HG02588 (cell line): ENCODE measurements around the gene C12orf75.
A peak's percentile ranks its signal among the peaks of the same experiment; 100 is the strongest.
"Not testable (repeated sequence)": the region's sequence is repeated elsewhere in the genome, so short reads cannot be mapped to it uniquely, and the experiment has no call there.

Source experiments
- ATAC-seq: cut with Tn5 transposase; IDR thresholded peaks from one replicate; pipeline ENCODE4 v1.9.1; 2021; ENCODE audit warnings: mild to moderate bottlenecking, moderate library complexity; ENCODE audit not compliant: unreplicated experiment

The C12orf75 gene

GRCh38 chr12:105309384-105309783, 21.1 kb upstream of the C12orf75 start:
- not testable (repeated sequence) for ATAC-seq

GRCh38 chr12:105310476-105311085, 19.9 kb upstream of the C12orf75 start:
- ATAC-seq = not testable (repeated sequence)

GRCh38 chr12:105311936-105312335, 18.6 kb upstream of the C12orf75 start:
- ATAC-seq = not testable (repeated sequence)

GRCh38 chr12:105313755-105314154, 16.7 kb upstream of the C12orf75 start:
- ATAC-seq = not testable (repeated sequence)

GRCh38 chr12:105315130-105315529, 15.4 kb upstream of the C12orf75 start:
- ATAC-seq = no peak

GRCh38 chr12:105315726-105316125, 14.8 kb upstream of the C12orf75 start:
- ATAC-seq = no peak

- no peak for ATAC-seq
Observed at GRCh38 chr12:105316931-105317852, 13.3 kb upstream of the C12orf75 start.

- no peak for ATAC-seq
Observed at GRCh38 chr12:105317942-105318621, 12.4 kb upstream of the C12orf75 start.

GRCh38 chr12:105318651-105319483, 11.6 kb upstream of the C12orf75 start:
- ATAC-seq = no peak

GRCh38 chr12:105319691-105320209, 10.7 kb upstream of the C12orf75 start:
- ATAC-seq = no peak

- ATAC-seq = no peak
Observed at GRCh38 chr12:105321125-105321524, 9.4 kb upstream of the C12orf75 start.

- no peak for ATAC-seq
Observed at GRCh38 chr12:105322070-105322469, 8.4 kb upstream of the C12orf75 start.

GRCh38 chr12:105324704-105325103, 5.8 kb upstream of the C12orf75 start:
- ATAC-seq = no peak

GRCh38 chr12:105325117-105325516, 5.4 kb upstream of the C12orf75 start:
- ATAC-seq = no peak

- no peak for ATAC-seq
Observed at GRCh38 chr12:105329926-105330282, 587 bp upstream of the C12orf75 start.

GRCh38 chr12:105330931-105331804, 677 bp downstream of the C12orf75 start:
- peak; percentile 16 for ATAC-seq

- no peak for ATAC-seq
Observed at GRCh38 chr12:105331805-105332251, 1.3 kb downstream of the C12orf75 start.

- not testable (repeated sequence) for ATAC-seq
Observed at GRCh38 chr12:105332286-105332685, 1.8 kb downstream of the C12orf75 start.

- ATAC-seq = no peak
Observed at GRCh38 chr12:105332925-105333324, 2.4 kb downstream of the C12orf75 start.
